HG03095 (cell line): Measurements from ENCODE around the gene IFI16.

Source experiments
- ATAC-seq: cut with Tn5 transposase; IDR thresholded peaks from one replicate; pipeline ENCODE4 v1.9.1; 2021; ENCODE audit warnings: moderate library complexity; ENCODE audit not compliant: unreplicated experiment

The IFI16 gene

GRCh38 chr1:159009704-159010361, at the start of gene IFI16:
IFI16 (plus strand) TSS chr1:159009907; CDS start chr1:159014681, 4,774 bp downstream.
- ATAC-seq = peak; percentile 65

- ATAC-seq = no peak
These were observed 48.5 kb upstream of the IFI16 start for GRCh38 chr1:158961178-158961577.

- ATAC-seq = no peak
These were observed 46.7 kb upstream of the IFI16 start for GRCh38 chr1:158962983-158963382.

DNA sequence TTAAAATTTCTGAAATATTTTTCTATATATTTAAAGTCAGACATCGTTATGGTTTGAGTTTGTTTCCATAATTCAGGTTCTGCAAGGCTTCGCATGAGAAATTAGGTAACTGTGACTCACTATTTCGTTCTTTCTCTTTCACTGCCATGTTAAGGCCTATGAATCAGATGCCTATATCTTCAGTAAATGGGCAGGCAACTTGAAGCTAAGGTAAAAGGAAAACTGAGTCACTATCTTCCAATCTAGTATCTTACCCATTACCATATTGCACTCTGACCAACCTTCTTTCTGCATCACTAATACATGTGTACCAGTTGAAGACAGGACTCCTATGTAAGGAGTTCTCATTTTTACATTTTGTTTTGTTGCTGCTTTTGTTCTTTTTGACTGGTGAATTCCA, 40.5 kb upstream of the IFI16 start:
- no peak for ATAC-seq

GRCh38 chr1:158969855-158970254, 39.9 kb upstream of the IFI16 start:
- no peak for ATAC-seq

DNA sequence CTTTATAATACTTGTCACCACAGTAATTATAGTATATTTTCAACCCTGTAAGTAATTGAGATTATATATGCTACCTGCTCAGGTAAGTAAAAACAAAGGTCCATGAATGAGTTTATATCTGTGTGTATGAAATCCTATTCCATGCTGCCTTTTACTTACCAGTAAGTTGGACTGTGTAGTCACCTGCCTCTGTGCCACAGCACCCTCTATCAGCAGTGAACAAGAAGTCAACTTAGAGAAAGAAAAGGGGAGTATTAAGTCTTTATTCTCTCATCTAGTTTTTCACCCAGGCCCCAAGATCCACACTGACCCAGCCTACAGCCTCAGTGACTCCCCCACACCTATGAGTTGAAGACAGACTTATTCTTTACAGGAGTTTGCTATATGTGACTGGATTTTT, 36.9 kb upstream of the IFI16 start:
- no peak for ATAC-seq

- ATAC-seq = no peak
These were observed 33.5 kb upstream of the IFI16 start for GRCh38 chr1:158976219-158976618.

DNA sequence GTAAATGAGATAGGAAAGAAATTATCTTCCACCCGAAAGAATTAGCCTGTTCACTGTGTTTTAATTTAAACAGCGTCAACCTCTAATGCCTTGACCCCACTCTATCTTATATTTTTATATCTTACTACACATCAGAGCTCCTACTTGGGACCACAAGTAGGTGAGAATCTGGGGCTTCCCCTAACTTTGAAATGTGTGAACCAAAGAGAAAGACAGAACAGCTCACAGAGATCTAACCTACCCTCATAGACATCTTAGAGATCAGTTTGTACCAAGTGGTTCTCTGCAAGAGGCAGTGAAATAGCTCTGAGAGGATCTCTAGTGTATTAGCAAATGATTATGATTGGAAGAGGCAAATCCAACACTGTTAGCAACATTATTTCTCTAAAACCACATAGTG, 31.0 kb upstream of the IFI16 start:
- ATAC-seq = no peak

- no peak for ATAC-seq
These were observed 30.5 kb upstream of the IFI16 start for GRCh38 chr1:158979229-158979628.

DNA sequence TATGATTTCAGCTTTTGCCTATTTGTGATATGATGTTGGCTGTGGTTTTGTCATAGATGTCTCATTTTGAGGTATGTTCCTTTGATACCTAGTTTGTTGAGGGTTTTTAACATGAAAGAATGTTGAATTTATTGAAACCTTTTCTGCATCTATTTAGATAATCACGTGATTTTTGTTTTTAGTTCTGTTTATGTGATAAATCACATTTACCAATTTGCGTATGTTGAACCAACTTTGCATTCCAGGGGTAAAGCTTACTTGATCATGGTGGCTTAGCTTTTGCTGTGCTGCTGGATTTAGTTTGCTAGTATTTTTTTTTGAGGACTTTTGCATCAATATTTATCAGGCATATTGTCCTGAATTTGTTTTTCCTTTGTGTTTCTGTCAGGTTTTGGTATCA, 26.5 kb upstream of the IFI16 start:
- ATAC-seq = no peak

DNA sequence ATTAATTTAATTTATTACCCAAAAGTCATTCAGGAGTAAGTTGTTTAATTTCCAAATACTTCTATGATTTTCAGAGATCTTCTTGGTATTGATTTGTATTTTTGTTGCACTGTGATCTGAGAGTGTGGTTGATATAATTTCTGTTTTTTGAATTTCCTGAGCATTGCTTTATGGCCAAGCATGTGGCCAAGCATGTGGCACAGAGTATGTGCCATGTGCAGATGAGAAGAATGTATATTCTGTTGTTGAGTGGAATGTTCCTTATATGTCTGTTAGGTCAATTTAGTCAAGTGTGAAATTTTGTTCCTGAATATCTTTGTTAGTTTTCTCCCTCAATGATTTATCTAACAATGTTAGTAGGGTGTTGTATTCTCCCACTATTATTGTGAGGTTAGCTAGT, 25.3 kb upstream of the IFI16 start:
- no peak for ATAC-seq

- ATAC-seq = no peak
These were observed 20.3 kb upstream of the IFI16 start for GRCh38 chr1:158989424-158989823.

DNA sequence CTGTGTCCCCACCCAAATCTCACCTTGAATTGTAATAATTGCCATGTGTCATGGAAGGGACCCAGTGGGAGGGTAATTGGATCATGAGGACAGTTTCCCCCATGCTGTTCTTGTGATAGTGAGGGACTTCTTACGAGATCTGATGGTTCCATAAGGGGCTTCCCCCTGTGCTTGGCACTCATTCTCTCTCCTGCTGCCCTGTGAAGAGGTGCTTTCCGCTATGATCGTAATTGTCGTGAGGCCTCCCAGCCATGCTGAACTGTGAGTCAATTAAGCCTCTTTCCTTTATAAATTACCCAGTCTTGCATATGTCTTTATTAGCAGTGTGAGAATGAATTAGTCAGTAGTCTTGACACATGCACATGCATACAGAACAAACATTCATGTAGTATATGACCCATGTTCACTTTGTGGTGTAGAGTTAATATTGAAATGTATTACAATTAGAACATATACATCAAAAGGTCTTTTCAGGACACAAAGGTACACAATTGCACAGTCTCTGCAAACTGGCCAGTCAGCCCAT, 16.9 kb upstream of the IFI16 start:
- no peak for ATAC-seq

DNA sequence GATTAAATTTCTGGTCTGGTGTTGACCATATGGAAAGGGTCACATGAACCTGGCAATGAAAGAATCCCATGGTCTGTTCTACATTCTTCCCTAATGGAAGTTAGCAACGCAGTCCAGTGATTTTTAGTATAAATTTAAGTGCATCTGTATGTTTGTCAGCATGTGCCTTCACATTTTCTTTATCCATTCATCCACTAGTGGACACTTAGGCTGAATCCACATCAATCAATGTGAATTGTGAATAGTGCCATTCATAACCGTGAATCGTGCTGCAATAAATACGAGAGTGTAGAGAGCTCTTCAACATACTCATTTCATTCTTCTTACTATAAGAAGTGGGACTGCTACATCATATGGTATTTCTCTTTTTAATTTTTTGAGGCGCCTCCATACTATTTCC, 12.7 kb upstream of the IFI16 start:
- no peak for ATAC-seq

- no peak for ATAC-seq
These were observed 11.5 kb upstream of the IFI16 start for GRCh38 chr1:158998037-158998780.

DNA sequence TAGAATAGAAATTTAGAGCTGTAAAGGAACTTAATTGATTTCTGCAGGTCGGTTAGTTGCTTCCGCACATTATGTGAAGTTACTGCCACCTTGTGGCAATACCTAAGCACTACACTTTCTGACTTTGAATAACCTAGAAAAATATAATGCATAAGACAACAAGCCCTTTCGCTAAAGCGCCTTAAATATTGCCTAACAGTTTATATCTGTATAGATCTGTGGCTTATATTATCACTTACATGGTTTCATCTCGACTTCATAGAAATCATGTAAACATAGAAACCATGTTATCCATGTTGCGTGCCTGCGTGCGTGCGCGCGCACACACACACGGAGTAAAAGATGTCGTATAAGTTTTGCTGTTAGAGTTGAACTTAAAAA, 10.9 kb upstream of the IFI16 start:
- no peak for ATAC-seq

GRCh38 chr1:158999316-159000069, 10.2 kb upstream of the IFI16 start:
- no peak for ATAC-seq

DNA sequence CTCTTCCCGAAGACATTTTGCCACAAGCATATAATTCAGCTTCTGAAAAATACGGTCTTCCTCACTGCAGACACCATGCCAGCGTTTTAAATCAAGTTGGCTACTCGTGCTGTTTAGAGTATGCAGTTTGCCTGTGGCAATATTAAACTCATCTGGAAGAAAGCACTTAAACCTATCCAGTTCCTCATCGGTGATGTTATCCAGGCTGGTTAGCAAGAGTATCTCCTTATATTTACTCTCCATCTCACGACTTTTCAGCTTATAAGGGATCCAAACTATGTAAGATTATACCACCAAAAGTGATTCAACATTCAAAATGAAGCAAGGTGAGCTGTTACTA, 9.7 kb upstream of the IFI16 start:
- ATAC-seq = no peak

- ATAC-seq = no peak
These were observed 9.1 kb upstream of the IFI16 start for GRCh38 chr1:159000625-159001024.

DNA sequence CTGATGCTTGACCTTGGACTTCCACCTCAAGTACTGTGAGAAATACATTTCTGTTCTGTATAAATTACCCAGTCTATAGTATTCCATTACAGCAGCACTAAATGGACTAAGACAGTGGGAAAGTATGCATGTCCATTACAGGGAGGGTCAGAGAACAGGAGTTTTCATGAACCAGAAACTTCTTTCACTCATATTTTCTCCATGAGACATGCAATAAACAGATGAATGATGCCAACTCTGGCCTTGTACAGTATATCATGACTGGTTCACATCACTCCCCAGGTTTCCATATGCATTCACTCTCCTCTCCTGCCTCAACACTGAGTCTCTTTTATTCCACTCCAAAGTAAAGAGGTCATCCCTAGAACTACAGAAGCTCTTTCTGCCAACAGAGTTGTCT, 4.5 kb upstream of the IFI16 start:
- no peak for ATAC-seq

GRCh38 chr1:159005676-159006075, 4.0 kb upstream of the IFI16 start:
- no peak for ATAC-seq
